NOMO-1 treated with dmso at 0.1 percent for 144 hours (cell line): ENCODE measurements around the gene P2RX1.

Experiments used
- DNase-seq: peaks from one replicate; lab custom pipeline; 2025; ENCODE audit not compliant: unreplicated experiment; lab: John Stamatoyannopoulos, UW

P2RX1 gene

GRCh38 chr17:3889325-3890012, 26.8 kb downstream of the P2RX1 start:
- no peak for DNase-seq

GRCh38 chr17:3888343-3889171, 27.7 kb downstream of the P2RX1 start:
- no peak for DNase-seq

- DNase-seq: no peak
These were observed 28.5 kb downstream of the P2RX1 start for GRCh38 chr17:3887804-3888203.

- DNase-seq: no peak
These were observed 28.9 kb downstream of the P2RX1 start for GRCh38 chr17:3887394-3887793.

DNA sequence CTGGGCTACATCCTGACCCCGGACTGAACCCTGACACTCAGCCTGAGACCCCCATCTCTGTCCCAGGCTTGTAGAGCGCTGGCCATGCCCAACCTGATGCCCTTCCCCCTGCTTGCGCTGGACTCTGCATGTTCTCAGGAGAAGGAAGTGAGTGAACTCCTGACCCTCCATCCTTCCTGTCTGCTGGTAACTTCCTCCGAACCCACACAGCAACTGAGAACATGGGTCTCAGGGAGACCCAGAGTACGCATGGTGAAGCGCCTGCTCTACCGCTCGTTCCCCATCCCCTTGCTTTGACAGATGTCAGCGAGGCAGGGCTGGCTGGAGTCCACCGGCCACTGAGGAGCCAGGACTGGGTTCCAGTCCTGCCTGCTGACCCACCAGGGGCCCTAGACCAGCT, 29.5 kb downstream of the P2RX1 start:
- DNase-seq: peak; percentile 9

DNA sequence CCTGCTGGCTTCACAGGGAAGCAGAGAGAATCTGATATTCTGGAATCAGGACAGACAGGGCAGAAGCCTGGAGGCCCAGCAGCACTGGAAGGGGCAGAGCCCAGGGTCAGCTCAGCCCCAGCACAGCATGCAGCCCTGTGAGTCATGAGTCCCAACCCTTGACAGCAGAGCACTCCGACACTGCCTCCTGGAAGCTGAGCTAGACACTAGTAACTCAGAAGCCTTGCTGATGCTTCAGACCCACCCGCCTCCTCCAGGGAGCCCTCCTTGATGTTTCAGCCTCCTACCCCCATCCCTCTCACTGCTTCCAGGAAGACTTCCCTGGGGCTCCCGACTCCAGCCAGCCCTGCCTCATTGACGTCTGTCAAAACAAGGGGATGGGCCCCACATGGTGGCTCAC, 30.3 kb downstream of the P2RX1 start:
- DNase-seq: no peak

- no peak for DNase-seq
These were observed 31.0 kb downstream of the P2RX1 start for GRCh38 chr17:3885271-3885670.

DNA sequence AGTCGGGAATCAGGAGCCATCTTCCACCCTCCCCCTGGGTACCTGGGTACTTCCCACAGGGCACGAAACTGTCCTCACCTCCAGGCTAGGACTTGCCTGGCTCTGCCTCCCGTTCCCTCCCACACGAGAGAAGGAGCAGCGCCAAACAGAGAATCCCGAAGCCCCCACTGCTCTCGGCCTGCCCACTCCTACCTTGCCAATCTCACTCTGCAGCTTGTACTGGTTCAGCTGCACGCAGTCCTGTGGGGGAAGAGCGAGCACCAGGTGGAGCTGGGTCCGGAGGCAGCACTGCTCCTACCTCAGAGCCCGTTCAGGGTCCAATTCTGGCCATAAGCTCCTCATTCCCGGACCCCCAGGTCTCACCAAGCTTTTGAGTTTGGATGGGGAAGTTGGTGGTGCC, 32.1 kb downstream of the P2RX1 start:
- no peak for DNase-seq

DNA sequence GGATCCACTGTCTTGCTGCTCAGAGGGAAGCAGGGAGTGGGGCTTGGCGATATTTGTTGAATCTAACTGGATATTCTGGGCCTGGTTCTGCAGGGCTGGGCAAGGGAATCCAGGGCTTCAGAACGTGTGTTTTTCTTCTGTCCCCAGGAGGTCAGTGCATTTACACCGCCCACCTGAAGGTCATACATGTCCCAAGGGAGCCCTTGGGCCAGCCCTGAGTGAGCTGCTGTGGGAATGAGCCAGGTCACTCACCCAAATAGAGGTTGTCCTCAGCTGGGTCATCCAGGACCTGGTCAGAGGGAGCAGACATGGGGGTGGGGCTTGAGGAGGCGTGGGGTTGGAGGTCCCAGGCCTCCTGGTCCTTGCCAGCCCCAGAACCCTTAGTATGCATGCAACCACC, 34.0 kb downstream of the P2RX1 start:
- no peak for DNase-seq

- DNase-seq: no peak
These were observed 35.3 kb downstream of the P2RX1 start for GRCh38 chr17:3880983-3881382.

DNA sequence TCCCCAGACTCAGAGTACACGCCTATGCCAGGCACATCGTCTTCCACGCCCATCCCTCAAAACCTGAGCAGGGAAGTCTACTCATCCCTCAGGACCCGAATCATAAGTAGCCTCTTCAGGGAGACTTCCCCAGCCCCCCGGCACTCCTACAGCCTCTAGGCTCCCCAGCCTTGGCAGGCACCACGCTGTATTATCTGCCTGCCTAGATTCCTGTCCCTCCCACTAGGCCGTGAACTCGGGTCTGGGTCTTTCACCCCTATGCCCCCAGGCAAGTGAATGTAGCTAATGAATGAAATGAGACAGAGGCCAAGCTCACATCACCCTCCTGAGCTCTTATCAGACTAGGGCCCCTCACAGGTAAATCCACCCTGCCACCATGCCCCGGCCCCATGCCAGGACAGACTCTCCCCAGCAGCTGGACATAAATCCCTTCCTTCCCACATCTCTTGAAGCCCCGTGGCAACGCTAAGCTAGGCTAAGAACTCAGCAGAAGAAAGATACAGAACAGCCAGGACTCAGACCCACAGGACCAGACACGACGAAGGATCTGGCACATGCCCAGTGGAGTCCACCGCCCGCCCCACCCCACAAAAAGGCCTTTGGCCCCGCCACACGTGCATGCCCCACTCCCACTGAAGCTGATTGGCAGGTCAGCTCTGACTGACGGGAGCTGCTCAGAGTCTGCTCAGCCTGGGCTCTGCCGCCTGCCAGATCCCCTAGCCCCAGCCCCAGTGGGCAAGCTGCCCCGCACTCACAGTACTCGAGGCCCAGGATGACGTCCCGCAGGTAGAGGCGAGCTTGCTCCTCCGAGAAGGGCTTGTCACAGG, 36.5 kb downstream of the P2RX1 start:
- no peak for DNase-seq

- DNase-seq: no peak
These were observed 37.1 kb downstream of the P2RX1 start for GRCh38 chr17:3879186-3879585.

- no peak for DNase-seq
These were observed 39.0 kb downstream of the P2RX1 start for GRCh38 chr17:3877220-3877619.

GRCh38 chr17:3875317-3875716, 40.9 kb downstream of the P2RX1 start:
- DNase-seq: no peak

- DNase-seq: no peak
These were observed 42.4 kb downstream of the P2RX1 start for GRCh38 chr17:3873862-3874261.

DNA sequence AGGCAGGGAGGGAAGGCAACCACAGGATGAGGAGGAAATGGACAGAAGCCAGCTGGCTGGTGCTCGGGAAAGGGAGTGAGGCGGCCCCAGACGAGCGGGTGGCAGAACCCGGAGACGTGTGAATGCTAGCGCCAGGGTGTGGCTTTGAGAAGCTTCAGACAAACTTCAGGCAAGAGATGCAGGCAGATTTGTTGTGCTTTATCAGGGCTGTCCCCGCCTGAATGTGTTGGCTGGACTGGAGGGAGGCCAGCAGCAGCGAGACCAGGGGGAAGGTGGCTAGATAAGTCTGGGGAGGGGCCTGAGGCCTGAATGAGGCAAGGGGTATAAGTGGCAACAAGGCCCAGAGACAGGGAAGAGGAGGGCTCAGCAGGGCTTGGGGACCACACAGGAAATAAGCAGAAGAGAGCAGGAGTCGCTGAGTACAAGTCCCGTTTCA, 45.4 kb downstream of the P2RX1 start:
- no peak for DNase-seq

- DNase-seq: no peak
These were observed 48.7 kb downstream of the P2RX1 start for GRCh38 chr17:3867606-3868005.

DNA sequence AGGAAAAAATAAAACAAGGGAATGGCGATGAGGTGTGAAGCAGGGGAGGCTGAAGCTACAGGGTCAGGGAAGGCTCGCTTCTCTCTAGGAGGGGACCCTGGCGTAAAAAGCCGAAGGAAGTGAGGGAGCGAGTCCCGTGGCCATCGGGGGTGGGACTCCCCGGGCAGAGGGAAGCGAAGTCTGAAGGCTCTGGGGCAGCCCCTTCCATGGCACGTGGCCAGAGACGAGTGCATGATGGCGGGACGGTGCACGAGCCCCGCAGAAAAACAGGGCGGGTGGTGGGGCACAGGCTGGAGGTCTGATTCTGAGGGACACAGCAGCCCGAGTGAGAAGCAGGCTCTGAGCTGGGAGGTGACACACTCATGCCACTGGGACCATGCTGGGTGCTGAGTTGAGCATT, 49.2 kb downstream of the P2RX1 start:
- no peak for DNase-seq

DNA sequence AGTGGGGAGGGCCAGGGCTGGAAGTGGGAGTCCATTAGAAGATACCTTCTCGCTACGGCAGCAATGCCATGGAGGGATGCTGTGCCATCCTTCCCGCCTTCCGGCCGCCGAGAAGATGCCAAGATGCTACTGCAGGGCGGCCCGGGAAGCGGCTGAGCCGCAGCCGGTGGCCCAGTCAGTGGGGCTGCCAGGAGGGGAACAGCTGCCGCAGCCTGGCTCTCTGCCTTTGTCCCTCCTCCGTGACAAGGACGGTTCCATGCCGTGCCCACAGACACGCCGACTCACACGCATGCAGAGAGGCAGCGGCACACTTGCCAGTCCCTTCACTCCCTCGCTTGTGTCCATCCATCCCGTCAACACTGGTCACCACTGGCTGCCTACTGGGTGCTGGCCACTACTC, 50.0 kb downstream of the P2RX1 start:
- no peak for DNase-seq

DNA sequence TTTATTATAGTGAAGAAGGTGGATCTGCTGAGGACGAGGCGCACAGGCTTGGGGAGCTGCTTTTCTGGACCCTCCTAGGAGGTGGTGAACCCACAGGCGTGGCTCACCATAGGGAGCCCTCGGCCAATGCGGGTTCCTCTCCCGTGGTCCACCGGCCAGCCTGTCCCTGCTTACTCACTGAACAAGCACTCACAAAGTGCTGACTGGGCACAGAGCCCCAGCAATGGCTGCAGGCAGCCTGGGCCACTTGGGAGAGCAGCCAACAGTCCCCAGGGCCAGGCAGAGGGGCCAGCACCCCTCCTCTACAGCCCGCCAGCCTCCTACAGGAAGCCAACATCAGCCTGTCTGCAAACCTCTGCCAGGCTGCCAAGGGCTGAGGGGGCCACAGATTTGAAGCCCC, 51.1 kb downstream of the P2RX1 start:
- no peak for DNase-seq

- no peak for DNase-seq
These were observed 51.7 kb downstream of the P2RX1 start for GRCh38 chr17:3864534-3864933.
